ENCODE data around the gene FGF22. TPM values are rescaled to one million over a fixed set of nuclear protein-coding genes. Genes with fewer than 3 reads are reported as not detected.
A peak's percentile ranks its signal among the peaks of the same experiment; 100 is the strongest.

Gene FGF22
- total and polyA plus RNA-seq, 2 of the 8 experiments (the other 6 are each of a cell fraction or from before 2014, with no cell fraction given): 0.44 to 1.7 TPM

DNA sequence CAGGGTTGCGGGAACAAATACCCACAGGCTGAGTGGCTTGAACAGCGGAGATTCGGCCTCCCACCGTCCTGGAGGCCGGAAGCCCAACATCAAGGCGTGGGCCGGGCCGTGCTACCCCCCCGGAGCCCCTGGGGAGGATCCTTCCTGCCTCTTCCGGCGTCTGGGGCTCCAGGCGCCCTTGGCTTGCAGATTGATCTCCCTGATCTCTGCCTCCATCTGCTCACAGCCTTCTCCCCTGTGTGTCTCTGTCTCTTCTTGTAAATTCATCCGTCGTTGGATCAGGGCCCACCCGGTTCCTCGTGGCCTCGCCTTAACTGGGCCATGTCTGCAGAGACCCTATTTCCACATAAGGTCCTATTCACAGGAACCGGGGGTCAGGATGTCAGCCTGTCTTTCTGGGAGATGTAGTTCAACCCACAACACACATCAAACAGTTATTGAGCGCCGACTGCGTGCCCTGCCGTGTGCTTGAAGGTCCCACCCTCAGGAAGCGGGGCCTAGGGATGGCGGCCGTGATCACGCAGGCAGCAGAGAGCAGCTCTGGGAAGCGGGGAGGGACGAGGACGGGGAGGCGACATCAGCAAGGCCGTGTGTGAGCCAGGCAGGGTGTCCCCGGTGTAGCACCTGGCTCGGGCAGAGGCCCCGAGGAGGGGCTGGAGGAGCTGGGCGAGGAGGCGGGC, 28.7 kb upstream of the FGF22 start:
- Histone ChIP-seq H3K79me1 (ENCODE audit: low read depth, low read length) (no peaks in the 10 kb centered on the region; the same call in 1 of the 2 replicates), H3K14ac (ENCODE audit: insufficient read length) (no peak overlapping the region), H2BK12ac (ENCODE audit: low read depth, low read length) (no peak overlapping the region), H3K18ac (ENCODE audit: extremely low read depth, low read length) (no peak overlapping the region), H3K4me2 (ENCODE audit: insufficient read depth in 1 of 2, low read depth in 2 of 2, low read length in 2 of 2) (no peak overlapping the region), H4K8ac (ENCODE audit: extremely low read depth, insufficient read depth, low read length) (peak overlapping the region; percentile 28; the same call in 1 of the 2 replicates), H3K4me3 (ENCODE audit: extremely low read depth in 1 of 4, insufficient read depth in 2 of 4, low read depth in 3 of 4, low read length in 4 of 4) (no peak overlapping the region), H4K20me1 (replicated peaks in 1 of 2; ENCODE audit: control insufficient read depth in 1 of 2, insufficient read depth in 2 of 2, low read length in 2 of 2) (peaks cover 0 to 2% of the 10 kb centered on the region in 2 experiments), H3K9me3 (ENCODE audit: insufficient read depth in 2 of 2, low read depth in 1 of 2, low read length in 1 of 2) (peaks cover 0 to 4% of the 10 kb centered on the region in 2 experiments; a peak in 1 of 4 replicates), H2BK15ac (ENCODE audit: low read length) (no peak overlapping the region), H3K9ac (replicated peaks in 1 of 4; ENCODE audit: extremely low read depth in 1 of 4, low read depth in 3 of 4, low read length in 3 of 4) (no peak overlapping the region; a peak in 1 of 7 replicates), H2BK120ac (replicated peaks; ENCODE audit: low read depth, low read length) (no peak overlapping the region), H3K4ac (replicated peaks; ENCODE audit: insufficient read length, low read depth, low read length) (no peak overlapping the region), H3K27ac (ENCODE audit: low read depth, low read length) (no peak overlapping the region), H4K5ac (ENCODE audit: insufficient read length, low read depth, low read length) (no peak overlapping the region), H3K27me3 (replicated peaks in 1 of 4; ENCODE audit: control insufficient read depth in 3 of 4, extremely low read depth in 1 of 4, insufficient read depth in 3 of 4, low read length in 3 of 4) (no peaks in the 10 kb centered on the region), H3K79me2 (ENCODE audit: control insufficient read depth in 1 of 2, insufficient read depth in 2 of 2, low read length in 2 of 2) (no peaks in the 10 kb centered on the region), H3K23me2 (ENCODE audit: low read depth, low read length) (no peaks in the 10 kb centered on the region), H2BK20ac (ENCODE audit: low read length) (no peak overlapping the region), H3K36me3 (ENCODE audit: control insufficient read depth in 2 of 4, insufficient read depth in 4 of 4, low read length in 3 of 4) (peaks cover 0 to 7% (median 3%) of the 10 kb centered on the region in 4 experiments; a peak in 2 of 8 replicates), H3K4me1 (replicated peaks in 1 of 4; ENCODE audit: control insufficient read depth in 3 of 4, insufficient read depth in 4 of 4, low read length in 3 of 4) (no peaks in the 10 kb centered on the region), H2AK5ac (ENCODE audit: low read depth, low read length) (no peak overlapping the region), H4K91ac (replicated peaks; ENCODE audit: insufficient read length, low read length) (no peak overlapping the region), H2BK5ac (ENCODE audit: low read depth, low read length) (no peak overlapping the region), H3K56ac (replicated peaks; ENCODE audit: insufficient read length, low read depth, low read length) (no peak overlapping the region), H3K23ac (ENCODE audit: insufficient read length) (no peak overlapping the region), H2AFZ (ENCODE audit: low read length) (no peak overlapping the region)
- no peak for TF ChIP-seq TAF1 (IDR thresholded peaks at IDR 0.05; ENCODE audit: low read depth, low read length)
- no peak for TF ChIP-seq SIRT6 (IDR thresholded peaks at IDR 0.05; ENCODE audit: low read length)
- TF ChIP-seq ASH2L (IDR thresholded peaks at IDR 0.05; ENCODE audit: low read length): no peak
- no peak for TF ChIP-seq BACH1 (IDR thresholded peaks at IDR 0.05; ENCODE audit: low read length)
- TF ChIP-seq KDM4A (IDR thresholded peaks at IDR 0.05; ENCODE audit: low read depth, low read length, severe bottlenecking): no peak
- no peak for TF ChIP-seq KDM1A (IDR thresholded peaks at IDR 0.05; ENCODE audit: borderline replicate concordance, low read length)
- no peak for TF ChIP-seq NRF1 (IDR thresholded peaks at IDR 0.05; ENCODE audit: low read depth, low read length)
- ChIA-PET CTCF (ENCODE audit: partially characterized antibody) (interaction anchor here (1.2 kb wide), 1 partner anchor 27 kb away, joined by 4 read pairs; no protein-coding TSS in a partner anchor), POLR2A (ENCODE audit: partially characterized antibody) (interaction anchor here (1.6 kb wide), 1 partner anchor 20 kb away, joined by 3 read pairs; no protein-coding TSS in a partner anchor)
- DNase-seq (ENCODE audit: low read depth in 1 of 2, low spot score in 2 of 2) (no peak), FAIRE-seq (no peak)
- WGBS, 2 experiments (ENCODE audit: extremely low coverage in 1 of 2, insufficient coverage in 1 of 2, insufficient read length in 1 of 2, insufficient replicate concordance in 2 of 2, low coverage in 1 of 2, low lambda C conversion rate in 2 of 2, missing lambda C conversion rate in 1 of 2): 86% methylated on average over 33 of the region's 36 CpGs; no CpG with 5 or more reads in 1 of the 2 experiments
